Fibroblast of skin of right biceps (primary cell): Measurements from ENCODE around the gene SLC9C2.
"Not testable (repeated sequence)": the region's sequence is repeated elsewhere in the genome, so short reads cannot be mapped to it uniquely, and the experiment has no call there.

Experiments
- DNase-seq: peaks from one replicate; pipeline ENCODE4 v3.0.0-alpha.2; 2013

Gene SLC9C2

GRCh38 chr1:173478094-173478674 is 124.7 kb downstream of the SLC9C2 start:
- peak; percentile 58 for DNase-seq

GRCh38 chr1:173477286-173478093 is 125.4 kb downstream of the SLC9C2 start, which contains the start of gene PRDX6:
Gene PRDX6 (plus strand): TSS chr1:173477335. CDS start chr1:173477398, 63 bp downstream.
- no peak for DNase-seq

- peak; percentile 93 for DNase-seq
These were observed 126.1 kb downstream of the SLC9C2 start for GRCh38 chr1:173476665-173477285.

GRCh38 chr1:173476197-173476664 is 126.6 kb downstream of the SLC9C2 start:
- DNase-seq, result no peak

- DNase-seq, result peak; percentile 70
These were observed 127.2 kb downstream of the SLC9C2 start for GRCh38 chr1:173475564-173476196.

- not testable (repeated sequence) for DNase-seq
These were observed 128.0 kb downstream of the SLC9C2 start for GRCh38 chr1:173474780-173475421.

GRCh38 chr1:173474097-173474779 is 128.6 kb downstream of the SLC9C2 start:
- DNase-seq, result no peak

- peak; percentile 74 for DNase-seq
These were observed 129.3 kb downstream of the SLC9C2 start for GRCh38 chr1:173473599-173474011.

- DNase-seq, result no peak
These were observed 132.3 kb downstream of the SLC9C2 start for GRCh38 chr1:173470608-173471007.

- DNase-seq, result no peak
These were observed 133.2 kb downstream of the SLC9C2 start for GRCh38 chr1:173469656-173470055.

- peak; percentile 36 for DNase-seq
These were observed 135.4 kb downstream of the SLC9C2 start for GRCh38 chr1:173467426-173467825.

GRCh38 chr1:173464185-173464584 is 138.7 kb downstream of the SLC9C2 start:
- DNase-seq, result not testable (repeated sequence)

GRCh38 chr1:173462666-173463065 is 140.2 kb downstream of the SLC9C2 start:
- not testable (repeated sequence) for DNase-seq

GRCh38 chr1:173459885-173460284 is 143.0 kb downstream of the SLC9C2 start:
- no peak for DNase-seq

GRCh38 chr1:173454966-173455524 is 147.8 kb downstream of the SLC9C2 start:
- no peak for DNase-seq

GRCh38 chr1:173453982-173454381 is 148.9 kb downstream of the SLC9C2 start:
- peak; percentile 55 for DNase-seq

- DNase-seq, result no peak
These were observed 150.9 kb downstream of the SLC9C2 start for GRCh38 chr1:173451981-173452380.
